GM12875 (cell line): Measurements from ENCODE around the gene ADNP.

Experiments used
- H3K4me3 ChIP-seq: one replicate; pipeline ENCODE4 v1.5.1; 2011; ENCODE audit warnings: low read depth, low read length, control low read depth
- TF ChIP-seq, protein P1 (sequence below): IDR thresholded peaks from 2 replicates; pipeline ENCODE4 v1.5.1; 2011; ENCODE audit warnings: low read depth, mild to moderate bottlenecking, control low read depth, inconsistent platforms, low read length, moderate library complexity, borderline replicate concordance; ENCODE audit not compliant: insufficient read depth

The ADNP gene

DNA sequence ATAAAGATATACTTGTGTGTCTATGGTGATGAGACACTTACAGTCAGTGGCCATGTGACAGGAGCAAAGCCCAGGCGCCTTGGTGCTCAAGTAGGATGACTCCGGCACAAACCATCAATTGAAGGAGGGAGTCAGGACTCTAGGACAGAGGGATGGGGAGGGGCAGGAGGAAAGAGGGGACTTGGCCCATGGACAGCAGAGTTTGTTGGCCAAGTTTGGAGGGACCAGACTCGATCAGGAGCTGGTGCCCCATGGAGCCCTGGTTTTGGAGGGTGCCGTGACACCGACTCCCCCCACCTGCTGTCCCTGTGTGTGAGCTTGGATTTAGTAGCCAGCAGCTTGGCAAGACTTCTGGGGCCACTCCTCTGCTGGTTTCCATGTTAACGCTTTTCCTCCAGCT, 66.1 kb downstream of the ADNP start:
- H3K4me3 ChIP-seq, result no peak overlapping the region
- TF ChIP-seq, protein P1, sequence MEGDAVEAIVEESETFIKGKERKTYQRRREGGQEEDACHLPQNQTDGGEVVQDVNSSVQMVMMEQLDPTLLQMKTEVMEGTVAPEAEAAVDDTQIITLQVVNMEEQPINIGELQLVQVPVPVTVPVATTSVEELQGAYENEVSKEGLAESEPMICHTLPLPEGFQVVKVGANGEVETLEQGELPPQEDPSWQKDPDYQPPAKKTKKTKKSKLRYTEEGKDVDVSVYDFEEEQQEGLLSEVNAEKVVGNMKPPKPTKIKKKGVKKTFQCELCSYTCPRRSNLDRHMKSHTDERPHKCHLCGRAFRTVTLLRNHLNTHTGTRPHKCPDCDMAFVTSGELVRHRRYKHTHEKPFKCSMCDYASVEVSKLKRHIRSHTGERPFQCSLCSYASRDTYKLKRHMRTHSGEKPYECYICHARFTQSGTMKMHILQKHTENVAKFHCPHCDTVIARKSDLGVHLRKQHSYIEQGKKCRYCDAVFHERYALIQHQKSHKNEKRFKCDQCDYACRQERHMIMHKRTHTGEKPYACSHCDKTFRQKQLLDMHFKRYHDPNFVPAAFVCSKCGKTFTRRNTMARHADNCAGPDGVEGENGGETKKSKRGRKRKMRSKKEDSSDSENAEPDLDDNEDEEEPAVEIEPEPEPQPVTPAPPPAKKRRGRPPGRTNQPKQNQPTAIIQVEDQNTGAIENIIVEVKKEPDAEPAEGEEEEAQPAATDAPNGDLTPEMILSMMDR, result no peak

GRCh38 chr20:50862546-50862945, 68.7 kb downstream of the ADNP start:
- TF ChIP-seq, protein P1, result no peak

GRCh38 chr20:50861012-50861411, 70.2 kb downstream of the ADNP start:
- TF ChIP-seq, protein P1, result no peak
- no peak overlapping the region for H3K4me3 ChIP-seq

More at GRCh38 chr20:50862546-50862945, 68.7 kb downstream of the ADNP start:
- H3K4me3 ChIP-seq, result no peak overlapping the region

DNA sequence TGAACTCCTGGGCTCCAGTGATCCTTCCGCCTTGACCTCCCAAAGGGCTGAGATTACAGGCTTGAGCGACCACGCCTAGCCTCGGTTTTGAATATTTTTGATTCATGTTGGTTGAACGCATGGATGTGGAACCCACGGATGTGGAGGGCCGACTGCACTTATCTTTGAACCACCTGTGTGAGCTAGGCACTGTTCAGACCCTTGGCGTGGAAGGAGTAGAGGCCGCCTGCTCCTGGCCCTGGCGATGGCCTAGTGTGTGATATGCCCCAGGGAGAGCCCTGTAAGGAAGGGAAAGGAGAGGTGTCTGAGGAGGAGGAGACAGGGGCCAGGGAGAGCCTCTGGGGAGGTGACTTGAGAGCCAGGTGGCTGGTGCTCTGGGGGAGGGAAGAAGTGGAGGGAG, 72.1 kb downstream of the ADNP start:
- no peak overlapping the region for H3K4me3 ChIP-seq
- TF ChIP-seq, protein P1, result no peak

- no peak overlapping the region for H3K4me3 ChIP-seq
- TF ChIP-seq, protein P1, result no peak
Measured at GRCh38 chr20:50858525-50858924, 72.7 kb downstream of the ADNP start.

GRCh38 chr20:50857348-50857747, 73.9 kb downstream of the ADNP start:
- TF ChIP-seq, protein P1, result no peak
- H3K4me3 ChIP-seq, result no peak overlapping the region

GRCh38 chr20:50856475-50857041, 74.7 kb downstream of the ADNP start:
- TF ChIP-seq, protein P1, result no peak
- H3K4me3 ChIP-seq, result no peak overlapping the region
